SK-N-MC (cell line): ENCODE data around the gene NYAP2.

Source experiments
- EZH2 ChIP-seq: fragments of 200-600 bp; sonication (generic); IDR thresholded peaks from one replicate; pipeline ENCODE4 v1.6.1; 2017; ENCODE audit warnings: antibody characterized with exemption
- POLR2AphosphoS5 ChIP-seq: IDR thresholded peaks from 2 replicates; pipeline ENCODE4 v1.6.1; 2012; ENCODE audit warnings: mild to moderate bottlenecking, low read depth, low read length, borderline replicate concordance

DNA sequence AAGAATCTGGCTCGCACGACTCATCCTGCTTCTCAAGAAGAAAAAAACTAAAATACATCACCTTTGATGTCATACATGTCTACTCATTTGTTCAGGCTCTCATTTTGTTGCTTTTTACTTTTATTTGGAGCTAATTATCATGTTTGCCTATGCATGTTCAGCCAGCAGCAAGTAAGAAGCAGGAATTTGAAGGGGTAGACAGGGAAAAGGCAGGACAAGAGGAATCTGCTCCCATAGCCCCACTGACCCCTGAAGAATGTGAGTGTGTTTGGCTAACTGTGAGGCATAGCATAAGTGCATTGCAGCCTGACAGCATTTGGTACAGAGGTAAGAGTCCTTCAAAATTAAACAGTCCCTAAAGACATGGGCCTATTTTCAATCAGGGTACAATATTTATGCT is 72.7 kb downstream of the NYAP2 start:
- no peak for TF ChIP-seq EZH2
- no peak for TF ChIP-seq POLR2AphosphoS5
